GM12874 (cell line): ENCODE results near the gene COIL.
A peak's percentile ranks its signal among the peaks of the same experiment; 100 is the strongest.

Source experiments
- TF ChIP-seq, protein P1 (sequence below): IDR thresholded peaks from 2 replicates; pipeline ENCODE4 v1.5.1; 2011; ENCODE audit warnings: low read depth, mild to moderate bottlenecking, control low read depth, low read length, moderate library complexity; ENCODE audit not compliant: insufficient read depth

The COIL gene

DNA sequence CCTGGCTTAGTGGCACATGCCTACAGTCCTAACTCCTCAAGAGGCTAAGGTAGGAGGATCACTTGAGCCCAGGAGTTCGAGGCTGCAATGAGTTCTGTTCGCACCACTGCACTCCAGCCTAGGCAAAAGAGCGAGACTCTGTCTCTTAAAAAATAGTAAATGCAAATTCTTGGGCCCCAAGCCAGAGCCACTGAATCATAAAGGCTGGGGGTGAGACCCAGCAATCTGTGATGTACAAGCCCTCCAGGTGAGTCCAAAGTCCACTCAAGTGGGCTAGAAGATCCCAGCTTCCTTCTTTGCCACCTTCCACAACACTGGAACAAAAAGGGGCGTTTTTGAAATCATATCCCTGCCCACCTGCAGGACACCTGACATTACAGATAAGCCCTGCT is 63.9 kb downstream of the COIL start:
- TF ChIP-seq, protein P1, sequence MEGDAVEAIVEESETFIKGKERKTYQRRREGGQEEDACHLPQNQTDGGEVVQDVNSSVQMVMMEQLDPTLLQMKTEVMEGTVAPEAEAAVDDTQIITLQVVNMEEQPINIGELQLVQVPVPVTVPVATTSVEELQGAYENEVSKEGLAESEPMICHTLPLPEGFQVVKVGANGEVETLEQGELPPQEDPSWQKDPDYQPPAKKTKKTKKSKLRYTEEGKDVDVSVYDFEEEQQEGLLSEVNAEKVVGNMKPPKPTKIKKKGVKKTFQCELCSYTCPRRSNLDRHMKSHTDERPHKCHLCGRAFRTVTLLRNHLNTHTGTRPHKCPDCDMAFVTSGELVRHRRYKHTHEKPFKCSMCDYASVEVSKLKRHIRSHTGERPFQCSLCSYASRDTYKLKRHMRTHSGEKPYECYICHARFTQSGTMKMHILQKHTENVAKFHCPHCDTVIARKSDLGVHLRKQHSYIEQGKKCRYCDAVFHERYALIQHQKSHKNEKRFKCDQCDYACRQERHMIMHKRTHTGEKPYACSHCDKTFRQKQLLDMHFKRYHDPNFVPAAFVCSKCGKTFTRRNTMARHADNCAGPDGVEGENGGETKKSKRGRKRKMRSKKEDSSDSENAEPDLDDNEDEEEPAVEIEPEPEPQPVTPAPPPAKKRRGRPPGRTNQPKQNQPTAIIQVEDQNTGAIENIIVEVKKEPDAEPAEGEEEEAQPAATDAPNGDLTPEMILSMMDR = no peak

DNA sequence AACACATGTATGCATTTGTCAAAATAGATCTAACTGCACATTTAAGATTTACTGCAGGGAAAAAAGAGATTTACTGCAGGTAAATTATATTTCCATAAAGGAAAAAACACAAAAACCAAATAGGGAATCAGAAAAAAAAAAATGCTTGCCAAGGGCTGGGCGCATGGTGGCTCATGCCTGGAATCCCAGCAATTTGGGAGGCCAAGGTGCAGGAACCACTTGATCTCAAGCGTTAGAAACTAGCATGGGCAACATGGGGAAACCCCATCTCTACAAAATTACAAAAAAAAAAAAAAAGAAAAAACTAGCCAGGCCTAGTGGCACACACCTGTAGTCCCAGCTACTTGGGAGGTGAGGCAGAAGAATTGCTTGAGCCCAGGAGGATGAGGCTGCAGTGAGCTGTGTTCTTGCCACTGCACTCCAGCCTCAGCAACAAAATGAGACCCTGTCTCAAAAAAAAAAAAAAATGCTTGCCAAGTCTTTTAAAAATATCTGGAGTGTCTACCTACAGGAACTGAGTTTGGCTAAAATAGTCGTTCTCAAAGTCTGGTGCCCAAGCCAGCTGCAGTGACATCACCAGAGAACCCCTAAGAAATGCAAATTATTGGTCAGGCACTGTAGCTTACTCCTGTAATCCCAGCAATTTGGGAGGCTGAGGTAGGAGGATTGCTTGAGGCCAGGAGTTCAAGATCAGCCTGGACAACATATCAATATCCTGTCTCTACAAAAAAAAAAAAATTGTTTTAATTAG is 64.5 kb downstream of the COIL start:
- TF ChIP-seq, protein P1 = no peak

DNA sequence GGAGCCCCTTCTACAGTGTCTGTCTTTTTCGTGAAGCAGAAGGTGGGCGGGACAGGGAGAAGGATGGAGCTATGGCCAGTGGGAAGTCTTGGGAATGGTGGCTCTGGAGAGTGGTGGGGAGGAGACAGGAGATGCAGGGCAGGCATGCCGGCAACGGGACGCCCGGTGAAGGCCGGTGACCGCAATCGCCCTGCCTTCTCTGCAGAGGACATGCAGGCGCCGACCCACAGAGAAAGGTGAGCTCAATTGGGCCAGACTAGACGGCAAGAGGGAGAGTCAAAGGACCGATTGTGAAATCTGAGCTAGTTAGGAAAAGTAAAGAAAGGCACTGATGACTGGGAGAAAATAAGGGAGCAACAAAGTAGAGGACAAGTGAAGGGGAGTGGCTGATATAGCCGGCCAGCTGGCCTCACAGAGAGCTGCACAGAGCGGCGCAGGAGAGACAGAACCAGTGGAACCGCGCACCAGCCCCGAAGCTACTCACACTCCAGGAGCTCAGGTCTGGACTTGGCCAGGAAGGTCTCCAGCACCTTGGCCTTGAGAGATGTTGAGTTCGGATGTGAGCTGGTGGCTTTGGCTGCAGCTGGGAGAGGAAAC is 65.9 kb downstream of the COIL start:
- TF ChIP-seq, protein P1 = no peak

DNA sequence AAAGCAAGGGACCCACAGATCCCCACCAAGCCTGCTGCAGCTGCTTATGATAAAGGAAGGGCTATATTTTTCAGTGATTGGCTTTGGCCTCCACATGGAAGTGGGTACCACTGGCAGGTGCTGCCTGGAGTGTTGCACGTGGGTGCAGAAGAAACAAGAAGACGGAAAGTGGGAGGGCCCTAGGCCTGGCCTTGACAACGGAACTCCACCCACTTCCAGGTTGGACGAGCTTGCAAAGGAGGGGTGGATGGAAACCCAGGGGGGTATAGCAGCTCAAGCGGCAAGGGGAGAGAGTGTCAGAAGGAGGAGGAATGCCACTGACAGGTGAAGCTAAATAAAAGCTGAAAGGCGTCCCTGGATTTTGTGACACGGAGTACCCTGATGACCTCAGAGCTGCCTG is 67.3 kb downstream of the COIL start:
- TF ChIP-seq, protein P1 = no peak

DNA sequence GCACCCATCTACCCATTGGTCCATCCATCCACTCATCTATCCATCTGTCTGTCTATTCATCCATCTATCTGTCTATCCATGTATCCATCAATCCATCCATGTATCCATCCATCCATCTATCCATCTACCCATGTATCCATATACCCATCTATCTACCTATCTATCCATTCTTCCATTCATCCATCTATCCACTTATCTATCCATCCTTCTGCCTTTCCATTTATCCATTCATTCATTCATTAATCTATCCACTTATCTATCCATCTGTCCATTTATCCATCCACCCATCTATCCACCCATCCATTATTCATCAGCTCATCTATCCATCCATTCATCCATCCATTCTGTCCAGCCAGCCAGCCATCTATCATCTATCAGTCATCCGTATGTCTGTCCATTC is 68.5 kb downstream of the COIL start:
- TF ChIP-seq, protein P1 = no peak

DNA sequence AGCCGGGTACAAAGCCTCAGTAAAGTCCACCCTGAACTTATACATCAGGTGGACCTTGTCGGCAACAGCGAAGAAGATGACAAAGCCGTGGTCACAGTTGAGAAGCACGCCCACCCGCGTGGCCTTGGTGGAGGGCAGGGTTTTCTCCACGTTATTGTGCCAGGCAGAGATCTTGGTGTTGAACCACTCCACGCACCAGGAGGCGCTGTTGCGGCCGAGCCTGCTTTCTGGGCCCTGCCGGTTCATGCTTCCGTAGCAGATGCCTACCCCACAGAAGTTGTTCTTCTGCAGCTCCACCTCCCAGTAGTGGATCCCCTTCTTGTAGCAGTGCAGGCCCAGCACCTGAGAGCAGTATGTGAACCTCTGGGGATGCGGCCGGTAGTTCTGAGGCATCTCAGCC is 69.1 kb downstream of the COIL start:
- TF ChIP-seq, protein P1 = peak; percentile 25; the same call in 1 of the 2 replicates

DNA sequence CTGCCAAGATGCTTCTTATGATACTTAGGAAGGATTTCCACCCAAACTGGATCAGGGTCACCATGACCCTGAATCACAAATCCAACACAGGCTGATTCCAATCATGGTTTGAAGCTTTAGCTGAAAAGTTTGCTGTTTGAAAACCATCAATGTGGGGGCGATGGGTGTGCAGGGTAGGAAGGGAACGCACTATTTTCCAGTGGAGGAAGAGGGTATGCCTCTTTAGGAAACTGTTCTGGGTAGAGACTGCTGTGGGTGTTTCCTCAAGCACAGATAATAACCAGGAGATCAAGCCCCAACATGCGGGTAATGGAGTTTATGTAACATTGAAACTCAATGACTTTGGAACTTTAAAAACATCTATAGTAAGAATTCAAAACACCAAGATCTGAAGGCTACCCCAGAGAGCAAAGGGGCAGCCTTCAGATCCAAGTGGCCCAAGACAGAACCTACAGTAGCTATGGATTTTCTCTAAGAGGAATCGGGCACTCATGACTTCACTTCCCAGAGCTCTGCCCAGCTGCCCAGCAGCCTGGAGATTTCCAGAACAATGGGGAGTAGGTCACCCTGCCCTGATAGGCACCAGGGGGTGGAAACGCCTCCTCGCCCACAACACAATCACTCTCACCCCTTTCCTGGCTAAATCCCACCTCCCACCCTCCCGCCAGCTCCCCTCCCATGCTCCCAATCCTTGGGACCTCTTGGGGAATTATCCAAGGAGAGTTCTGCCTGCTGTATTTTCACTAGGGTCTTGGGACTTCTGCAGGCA is 69.8 kb downstream of the COIL start:
- TF ChIP-seq, protein P1 = no peak
